Fibroblast of gingiva (primary cell): Measurements from ENCODE around the gene SAV1.
"Not testable (repeated sequence)": the region's sequence is repeated elsewhere in the genome, so short reads cannot be mapped to it uniquely, and the experiment has no call there.

Experiments used
- DNase-seq: peaks from one replicate; pipeline ENCODE4 v3.0.0-alpha.2; 2011; ENCODE audit warnings: low read depth

Gene SAV1

GRCh38 chr14:50667996-50668825 lies at the start of gene SAV1:
Gene SAV1, minus strand, starts transcription at chr14:50668306. Its CDS starts 339 bp downstream, at chr14:50667967.
- DNase-seq, result peak; percentile 79

GRCh38 chr14:50717811-50718210 lies 49.7 kb upstream of the SAV1 start:
- no peak for DNase-seq

- peak; percentile 26 for DNase-seq
These were observed 46.5 kb upstream of the SAV1 start for GRCh38 chr14:50714450-50715073.

- no peak for DNase-seq
These were observed 42.9 kb upstream of the SAV1 start for GRCh38 chr14:50711043-50711442.

- DNase-seq, result no peak
These were observed 37.0 kb upstream of the SAV1 start for GRCh38 chr14:50705026-50705593.

GRCh38 chr14:50704454-50705010 lies 36.4 kb upstream of the SAV1 start:
- DNase-seq, result no peak

- no peak for DNase-seq
These were observed 29.7 kb upstream of the SAV1 start for GRCh38 chr14:50697659-50698290.

- DNase-seq, result not testable (repeated sequence)
These were observed 26.2 kb upstream of the SAV1 start for GRCh38 chr14:50694260-50694659.

GRCh38 chr14:50688875-50689274 lies 20.8 kb upstream of the SAV1 start:
- DNase-seq, result no peak

GRCh38 chr14:50679674-50680073 lies 11.6 kb upstream of the SAV1 start:
- no peak for DNase-seq

GRCh38 chr14:50678163-50678562 lies 10.1 kb upstream of the SAV1 start:
- no peak for DNase-seq

- DNase-seq, result peak; percentile 50
These were observed 9.5 kb upstream of the SAV1 start for GRCh38 chr14:50677527-50678063.

- no peak for DNase-seq
These were observed 8.9 kb upstream of the SAV1 start for GRCh38 chr14:50676814-50677516.

- no peak for DNase-seq
These were observed 7.5 kb upstream of the SAV1 start for GRCh38 chr14:50675597-50675996.

- no peak for DNase-seq
These were observed 2.8 kb upstream of the SAV1 start for GRCh38 chr14:50670866-50671256.

- no peak for DNase-seq
These were observed 2.2 kb upstream of the SAV1 start for GRCh38 chr14:50670196-50670865.

GRCh38 chr14:50669441-50669986 lies 1.4 kb upstream of the SAV1 start:
- DNase-seq, result no peak

- no peak for DNase-seq
These were observed 679 bp upstream of the SAV1 start for GRCh38 chr14:50668826-50669143.

- DNase-seq, result no peak
These were observed 466 bp downstream of the SAV1 start for GRCh38 chr14:50667684-50667995.

- peak; percentile 93 for DNase-seq
These were observed 1.1 kb downstream of the SAV1 start for GRCh38 chr14:50666772-50667683.
